Liver (tissue), 3 donors: ENCODE results near the gene ARL17A.
"Not testable (repeated sequence)": the region's sequence is repeated elsewhere in the genome, so short reads cannot be mapped to it uniquely, and the experiment has no call there.

Experiments used
- EGR1 ChIP-seq, 2 donors: IDR thresholded peaks; 2 replicates each; pipeline ENCODE4 v1.6.1; 2016 to 2018; ENCODE audit warnings: antibody characterized with exemption in 2 of 2, low read depth in 2 of 2
- FOXA1 ChIP-seq: IDR thresholded peaks from 2 replicates; pipeline ENCODE4 v1.6.1; 2016; ENCODE audit warnings: antibody characterized with exemption
- GABPA ChIP-seq, 2 donors: IDR thresholded peaks in 1 of 2; conservative IDR thresholded peaks in 1 of 2; 2 replicates each; pipeline ENCODE4 v1.6.1; 2016; ENCODE audit warnings: antibody characterized with exemption in 2 of 2, mild to moderate bottlenecking in 1 of 2, moderate library complexity in 1 of 2
- HNF4A ChIP-seq, 2 donors: conservative IDR thresholded peaks; 2 replicates each; pipeline ENCODE4 v1.6.1; 2016; ENCODE audit warnings: antibody characterized with exemption in 2 of 2, mild to moderate bottlenecking in 2 of 2
- RAD21 ChIP-seq, 2 donors: IDR thresholded peaks; 2 replicates each; pipeline ENCODE4 v1.6.1; 2016; ENCODE audit warnings: antibody characterized with exemption in 2 of 2, mild to moderate bottlenecking in 2 of 2
- SP1 ChIP-seq: IDR thresholded peaks from 2 replicates; pipeline ENCODE4 v1.6.1; 2018; ENCODE audit warnings: antibody characterized with exemption, mild to moderate bottlenecking
- YY1 ChIP-seq: IDR thresholded peaks from 2 replicates; pipeline ENCODE4 v1.6.1; 2016; ENCODE audit warnings: antibody characterized with exemption, mild to moderate bottlenecking
- TF ChIP-seq, protein P1 (sequence below): fragments of 150-350 bp; IDR thresholded peaks from 2 replicates; pipeline ENCODE4 v1.5.1; 2017; ENCODE audit warnings: improper control_type of control experiment, low read depth, low read length; ENCODE audit not compliant: missing input control
- donor health status: healthy.
- donor health status: healthy.

DNA sequence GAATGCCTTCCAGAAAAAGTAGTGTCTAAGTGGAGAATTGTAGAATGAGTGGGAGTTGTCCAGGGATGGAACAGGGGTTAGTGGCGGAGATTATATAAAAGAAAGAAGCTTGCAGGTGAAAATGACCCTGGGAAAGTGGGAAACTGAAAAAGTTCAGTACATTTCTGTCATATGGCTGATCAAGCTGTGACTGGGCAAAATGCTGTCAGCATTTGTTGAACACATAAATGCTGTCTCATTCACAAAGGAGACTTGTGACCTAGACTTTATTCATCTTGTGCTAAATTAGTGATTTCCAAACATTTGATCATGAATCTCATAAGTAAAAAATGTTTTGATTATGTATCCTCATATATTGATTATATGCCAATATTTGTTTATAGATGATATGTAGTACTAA is 39.5 kb upstream of the ARL17A start:
- TF ChIP-seq, protein P1, sequence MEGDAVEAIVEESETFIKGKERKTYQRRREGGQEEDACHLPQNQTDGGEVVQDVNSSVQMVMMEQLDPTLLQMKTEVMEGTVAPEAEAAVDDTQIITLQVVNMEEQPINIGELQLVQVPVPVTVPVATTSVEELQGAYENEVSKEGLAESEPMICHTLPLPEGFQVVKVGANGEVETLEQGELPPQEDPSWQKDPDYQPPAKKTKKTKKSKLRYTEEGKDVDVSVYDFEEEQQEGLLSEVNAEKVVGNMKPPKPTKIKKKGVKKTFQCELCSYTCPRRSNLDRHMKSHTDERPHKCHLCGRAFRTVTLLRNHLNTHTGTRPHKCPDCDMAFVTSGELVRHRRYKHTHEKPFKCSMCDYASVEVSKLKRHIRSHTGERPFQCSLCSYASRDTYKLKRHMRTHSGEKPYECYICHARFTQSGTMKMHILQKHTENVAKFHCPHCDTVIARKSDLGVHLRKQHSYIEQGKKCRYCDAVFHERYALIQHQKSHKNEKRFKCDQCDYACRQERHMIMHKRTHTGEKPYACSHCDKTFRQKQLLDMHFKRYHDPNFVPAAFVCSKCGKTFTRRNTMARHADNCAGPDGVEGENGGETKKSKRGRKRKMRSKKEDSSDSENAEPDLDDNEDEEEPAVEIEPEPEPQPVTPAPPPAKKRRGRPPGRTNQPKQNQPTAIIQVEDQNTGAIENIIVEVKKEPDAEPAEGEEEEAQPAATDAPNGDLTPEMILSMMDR = not testable (repeated sequence)
- not testable (repeated sequence) for TF ChIP-seq YY1; FOXA1; GABPA (IDR thresholded peaks at IDR 0.05 in 1 of 2, conservative IDR thresholded peaks at IDR 0.05 in 1 of 2); EGR1 (IDR thresholded peaks at IDR 0.05; ENCODE audit: low read depth in 2 of 2); SP1; RAD21 (IDR thresholded peaks at IDR 0.05); HNF4A (conservative IDR thresholded peaks at IDR 0.05)
